Sigmoid colon (tissue), 4 donors: ENCODE data around the gene SLC6A9.

Source experiments
- CTCF ChIP-seq, 4 experiments: fragments of 450-650 bp in 3 of 4; fragments of 200-600 bp in 1 of 4; IDR thresholded peaks; one replicate each; pipeline ENCODE4 v1.5.1; 2016 to 2019; ENCODE audit warnings: antibody characterized with exemption in 4 of 4, mild to moderate bottlenecking in 3 of 4, moderate library complexity in 2 of 4
- EP300 ChIP-seq, 4 donors: sonication (generic); formaldehyde crosslinking; IDR thresholded peaks; one replicate each; pipeline ENCODE4 v1.6.1; 2017; ENCODE audit warnings: antibody characterized with exemption in 4 of 4
- POLR2A ChIP-seq, 2 donors: fragments of 450-650 bp; IDR thresholded peaks; one replicate each; pipeline ENCODE4 v1.6.1; 2016; ENCODE audit warnings: antibody characterized with exemption in 2 of 2, mild to moderate bottlenecking in 2 of 2, moderate library complexity in 2 of 2
- POLR2AphosphoS5 ChIP-seq, 4 donors: sonication (generic); formaldehyde crosslinking; IDR thresholded peaks; one replicate each; pipeline ENCODE4 v1.6.1; 2017; ENCODE audit warnings: antibody characterized with exemption in 4 of 4

- TF ChIP-seq POLR2AphosphoS5 (IDR thresholded peaks at IDR 0.05) (no peak), POLR2A (IDR thresholded peaks at IDR 0.05) (no peak), CTCF (IDR thresholded peaks at IDR 0.05) (no peak), EP300 (IDR thresholded peaks at IDR 0.05) (no peak)
Measured at GRCh38 chr1:44060830-44061267, 29.6 kb upstream of the SLC6A9 start.
